Stimulated activated CD8-positive, alpha-beta memory T cell treated with anti-CD3 and anti-CD28 coated beads, Interleukin-4, amount 100 ng/mL, for 24 hours (primary cell): ENCODE measurements around the gene C11orf16.
"Not testable (repeated sequence)": the region's sequence is repeated elsewhere in the genome, so short reads cannot be mapped to it uniquely, and the experiment has no call there.

Experiments
- DNase-seq: peaks from one replicate; pipeline ENCODE4 v3.0.0-alpha.2; 2020; ENCODE audit warnings: low read depth

Gene C11orf16

GRCh38 chr11:8932564-8933180 lies at the start of gene C11orf16:
C11orf16 (minus strand) TSS chr11:8932947; CDS start chr11:8932308, 639 bp downstream.
- no peak for DNase-seq

- no peak for DNase-seq
These were observed 47.7 kb upstream of the C11orf16 start for GRCh38 chr11:8980485-8980884.

GRCh38 chr11:8979365-8979764 lies 46.6 kb upstream of the C11orf16 start:
- DNase-seq: not testable (repeated sequence)

GRCh38 chr11:8973121-8973520 lies 40.4 kb upstream of the C11orf16 start:
- DNase-seq: no peak

GRCh38 chr11:8971924-8972316 lies 39.2 kb upstream of the C11orf16 start:
- DNase-seq: no peak

GRCh38 chr11:8971196-8971923 lies 38.6 kb upstream of the C11orf16 start:
- no peak for DNase-seq

GRCh38 chr11:8967184-8967583 lies 34.4 kb upstream of the C11orf16 start:
- no peak for DNase-seq

- peak; percentile 79 for DNase-seq
These were observed 31.9 kb upstream of the C11orf16 start, which contains the start of gene TMEM9B for GRCh38 chr11:8964324-8965320. TMEM9B (minus strand) TSS chr11:8964442; CDS start chr11:8964313, 129 bp downstream.

GRCh38 chr11:8963569-8964323 lies 31.0 kb upstream of the C11orf16 start:
- DNase-seq: peak; percentile 61

- no peak for DNase-seq
These were observed 30.1 kb upstream of the C11orf16 start for GRCh38 chr11:8962841-8963240.

GRCh38 chr11:8961401-8961800 lies 28.7 kb upstream of the C11orf16 start:
- no peak for DNase-seq

GRCh38 chr11:8959546-8960166 lies 26.9 kb upstream of the C11orf16 start:
- DNase-seq: no peak

- DNase-seq: no peak
These were observed 24.1 kb upstream of the C11orf16 start for GRCh38 chr11:8956860-8957259.

GRCh38 chr11:8948886-8949285 lies 16.1 kb upstream of the C11orf16 start:
- DNase-seq: no peak

- no peak for DNase-seq
These were observed 14.6 kb upstream of the C11orf16 start for GRCh38 chr11:8947230-8947943.

GRCh38 chr11:8942518-8943066 lies 9.8 kb upstream of the C11orf16 start, which contains the start of gene ASCL3:
ASCL3 (minus strand) TSS chr11:8943016; CDS start chr11:8938161, 4,855 bp downstream.
- DNase-seq: no peak

GRCh38 chr11:8941341-8942103 lies 8.8 kb upstream of the C11orf16 start:
- no peak for DNase-seq

- DNase-seq: no peak
These were observed 4.9 kb upstream of the C11orf16 start for GRCh38 chr11:8937659-8938058.

GRCh38 chr11:8937159-8937558 lies 4.4 kb upstream of the C11orf16 start:
- no peak for DNase-seq
